HEK293 (cell line): ENCODE results near the gene KRT15.

Experiments used
- CTCF ChIA-PET: fragments of 350-600 bp; formaldehyde crosslinking; extraction: SDS; loops from one replicate; lab custom pipeline; 2021; ENCODE audit warnings: antibody characterized with exemption; lab: Yijun Ruan, JAX
- POLR2A ChIA-PET: fragments of 300-600 bp; formaldehyde crosslinking; extraction: SDS; loops from one replicate; lab custom pipeline; 2020; ENCODE audit warnings: antibody characterized with exemption, inconsistent platforms; lab: Yijun Ruan, JAX
- H3K27ac ChIP-seq: fragments of 200-500 bp; sonication (Bioruptor generic); 2 replicates; pipeline ENCODE4 v1.5.1; 2014; ENCODE audit warnings: low read depth, low read length, control low read depth, inconsistent platforms; ENCODE audit errors: extremely low read depth
- H3K36me3 ChIP-seq, 2 experiments: fragments of 200-500 bp in 1 of 2; sonication (Bioruptor generic) in 1 of 2; 1 replicate in 1 of 2; 2 replicates in 1 of 2; pipeline ENCODE4 v1.5.1; 2014 to 2017; ENCODE audit warnings: inconsistent platforms in 2 of 2, low read length in 2 of 2; ENCODE audit not compliant: control insufficient read depth in 2 of 2, insufficient read depth in 1 of 2
- H3K4me1 ChIP-seq: fragments of 200-500 bp; sonication (Bioruptor generic); 2 replicates; pipeline ENCODE4 v1.5.1; 2014; ENCODE audit warnings: mild to moderate bottlenecking, low read length, inconsistent platforms; ENCODE audit not compliant: control insufficient read depth, insufficient read depth
- H3K4me3 ChIP-seq: 2 replicates; pipeline ENCODE4 v1.5.1; 2011; ENCODE audit warnings: low read depth, mild to moderate bottlenecking, control low read depth, low read length, moderate library complexity
- H3K9me3 ChIP-seq: fragments of 200-500 bp; sonication (Bioruptor generic); 2 replicates; pipeline ENCODE4 v1.5.1; 2014; ENCODE audit warnings: low read depth, low read length, inconsistent platforms; ENCODE audit not compliant: control insufficient read depth, insufficient read depth
- BCL11B ChIP-seq: fragments of 450-650 bp; formaldehyde crosslinking; IDR thresholded peaks from 2 replicates; pipeline ENCODE4 v1.5.1; 2016; ENCODE audit warnings: low read depth, missing biosample characterization, missing genetic modification characterization
- EGR2 ChIP-seq: fragments of 450-650 bp; formaldehyde crosslinking; IDR thresholded peaks from 2 replicates; pipeline ENCODE4 v1.5.1; 2016; ENCODE audit warnings: low read depth, missing biosample characterization, missing genetic modification characterization
- GLIS2 ChIP-seq: fragments of 450-650 bp; formaldehyde crosslinking; IDR thresholded peaks from 2 replicates; pipeline ENCODE4 v1.5.1; 2016; ENCODE audit warnings: missing biosample characterization, missing genetic modification characterization
- HIC1 ChIP-seq: fragments of 450-650 bp; formaldehyde crosslinking; IDR thresholded peaks from 2 replicates; pipeline ENCODE4 v1.5.1; 2016; ENCODE audit warnings: missing biosample characterization, missing genetic modification characterization
- IKZF3 ChIP-seq: fragments of 450-650 bp; IDR thresholded peaks from 2 replicates; pipeline ENCODE4 v1.5.0; 2018; ENCODE audit warnings: missing biosample characterization, mild to moderate bottlenecking, missing genetic modification characterization, moderate library complexity
- KLF1 ChIP-seq: fragments of 450-650 bp; formaldehyde crosslinking; IDR thresholded peaks from 2 replicates; pipeline ENCODE4 v1.5.1; 2016; ENCODE audit warnings: missing biosample characterization, missing genetic modification characterization
- KLF8 ChIP-seq: fragments of 450-650 bp; formaldehyde crosslinking; IDR thresholded peaks from 2 replicates; pipeline ENCODE4 v1.5.1; 2016; ENCODE audit warnings: missing biosample characterization, missing genetic modification characterization
- KLF9 ChIP-seq: fragments of 450-650 bp; formaldehyde crosslinking; IDR thresholded peaks from 2 replicates; pipeline ENCODE4 v1.5.1; 2016; ENCODE audit warnings: missing biosample characterization, missing genetic modification characterization, low read depth
- PATZ1 ChIP-seq: fragments of 450-650 bp; formaldehyde crosslinking; IDR thresholded peaks from 2 replicates; pipeline ENCODE4 v1.5.1; 2016; ENCODE audit warnings: missing biosample characterization, missing genetic modification characterization
- SCRT1 ChIP-seq: fragments of 450-650 bp; formaldehyde crosslinking; IDR thresholded peaks from 2 replicates; pipeline ENCODE4 v1.5.1; 2016; ENCODE audit warnings: missing biosample characterization, missing genetic modification characterization, borderline replicate concordance
- SCRT2 ChIP-seq: fragments of 450-650 bp; formaldehyde crosslinking; IDR thresholded peaks from 2 replicates; pipeline ENCODE4 v1.5.1; 2016; ENCODE audit warnings: missing biosample characterization, missing genetic modification characterization
- SP3 ChIP-seq: fragments of 450-650 bp; formaldehyde crosslinking; IDR thresholded peaks from 2 replicates; pipeline ENCODE4 v1.5.1; 2016; ENCODE audit warnings: missing biosample characterization, missing genetic modification characterization
- SP7 ChIP-seq: fragments of 450-650 bp; formaldehyde crosslinking; IDR thresholded peaks from 2 replicates; pipeline ENCODE4 v1.5.1; 2016; ENCODE audit warnings: missing biosample characterization, missing genetic modification characterization
- WT1 ChIP-seq: fragments of 450-650 bp; formaldehyde crosslinking; IDR thresholded peaks from 2 replicates; pipeline ENCODE4 v1.5.1; 2016; ENCODE audit warnings: missing biosample characterization, missing genetic modification characterization
- ZBTB20 ChIP-seq: fragments of 450-650 bp; formaldehyde crosslinking; IDR thresholded peaks from 2 replicates; pipeline ENCODE4 v1.5.1; 2016; ENCODE audit warnings: missing biosample characterization, missing genetic modification characterization
- ZBTB48 ChIP-seq: fragments of 450-650 bp; formaldehyde crosslinking; IDR thresholded peaks from 2 replicates; pipeline ENCODE4 v1.5.1; 2016; ENCODE audit warnings: missing biosample characterization, missing genetic modification characterization
- ZBTB8A ChIP-seq: fragments of 450-650 bp; formaldehyde crosslinking; IDR thresholded peaks from 2 replicates; pipeline ENCODE4 v1.5.1; 2016; ENCODE audit warnings: missing biosample characterization, missing genetic modification characterization
- ZFHX2 ChIP-seq: fragments of 450-650 bp; formaldehyde crosslinking; conservative IDR thresholded peaks from 2 replicates; pipeline ENCODE4 v1.5.1; 2016; ENCODE audit warnings: missing biosample characterization, missing genetic modification characterization
- ZFP69B ChIP-seq: fragments of 450-650 bp; formaldehyde crosslinking; IDR thresholded peaks from 2 replicates; pipeline ENCODE4 v1.5.1; 2016; ENCODE audit warnings: missing biosample characterization, missing genetic modification characterization
- ZIC2 ChIP-seq: fragments of 450-650 bp; formaldehyde crosslinking; IDR thresholded peaks from 2 replicates; pipeline ENCODE4 v1.5.1; 2016; ENCODE audit warnings: missing biosample characterization, missing genetic modification characterization
- ZNF146 ChIP-seq: fragments of 450-650 bp; formaldehyde crosslinking; IDR thresholded peaks from 2 replicates; pipeline ENCODE4 v1.5.1; 2016; ENCODE audit warnings: missing biosample characterization, missing genetic modification characterization
- ZNF24 ChIP-seq: fragments of 450-650 bp; formaldehyde crosslinking; IDR thresholded peaks from 2 replicates; pipeline ENCODE4 v1.5.1; 2016; ENCODE audit warnings: missing biosample characterization, missing genetic modification characterization
- ZNF335 ChIP-seq: fragments of 450-650 bp; formaldehyde crosslinking; conservative IDR thresholded peaks from 2 replicates; pipeline ENCODE4 v1.5.1; 2016; ENCODE audit warnings: missing biosample characterization, missing genetic modification characterization
- ZNF366 ChIP-seq: fragments of 450-650 bp; formaldehyde crosslinking; conservative IDR thresholded peaks from 2 replicates; pipeline ENCODE4 v1.5.1; 2016; ENCODE audit warnings: missing biosample characterization, missing genetic modification characterization
- ZNF433 ChIP-seq: fragments of 450-650 bp; formaldehyde crosslinking; IDR thresholded peaks from 2 replicates; pipeline ENCODE4 v1.5.1; 2016; ENCODE audit warnings: missing biosample characterization, missing genetic modification characterization, low read depth
- ZNF624 ChIP-seq: fragments of 450-650 bp; formaldehyde crosslinking; IDR thresholded peaks from 2 replicates; pipeline ENCODE4 v1.5.1; 2017; ENCODE audit warnings: missing biosample characterization, missing genetic modification characterization
- ZNF660 ChIP-seq: fragments of 450-650 bp; IDR thresholded peaks from 2 replicates; pipeline ENCODE4 v1.5.1; 2018; ENCODE audit warnings: missing biosample characterization, mild to moderate bottlenecking, missing genetic modification characterization
- ZSCAN16 ChIP-seq: fragments of 450-650 bp; formaldehyde crosslinking; IDR thresholded peaks from 2 replicates; pipeline ENCODE4 v1.5.1; 2016; ENCODE audit warnings: missing biosample characterization, missing genetic modification characterization
- TF ChIP-seq, protein P1 (sequence below): fragments of 450-650 bp; formaldehyde crosslinking; IDR thresholded peaks from 2 replicates; pipeline ENCODE4 v1.5.0; 2017; ENCODE audit warnings: missing biosample characterization, missing genetic modification characterization, borderline replicate concordance
- TF ChIP-seq, protein P2 (sequence below): fragments of 450-650 bp; formaldehyde crosslinking; IDR thresholded peaks from 2 replicates; pipeline ENCODE4; 2016; ENCODE audit warnings: missing biosample characterization, missing genetic modification characterization

Gene KRT15

GRCh38 chr17:41527063-41528023 is 8.7 kb upstream of the KRT15 start:
- Histone ChIP-seq H3K4me1 (peaks cover 14% of the 10 kb centered on the region), H3K27ac (peak overlapping the region; percentile 77), H3K36me3 (peaks cover 0 to 4% of the 10 kb centered on the region in 2 experiments; a peak in 2 of 3 replicates), H3K4me3 (peak overlapping the region; percentile 51), H3K9me3 (no peaks in the 10 kb centered on the region)
- ChIA-PET POLR2A (interaction anchor here (0.8 to 2.1 kb wide), 15 partner anchors 8 to 162 kb away, joined by 3 to 11 read pairs (median 5); partner anchors contain the start of genes EIF1, KRT13 and KRT15), CTCF (interaction anchor here (0.5 to 4.8 kb wide), 7 partner anchors 12 to 164 kb away, joined by 3 to 55 read pairs (median 4); no protein-coding TSS in a partner anchor)
- TF ChIP-seq WT1 (tag by site-specific recombination) (peak; percentile 67), ZBTB48 (peak; percentile 58; the same call in 1 of the 2 replicates), ZFHX2 (peak; percentile 93), SCRT1 (tag by site-specific recombination) (peak; percentile 45; the same call in 1 of the 2 replicates), ZNF24 (tag by site-specific recombination) (0 out of 2 replicates have a peak, but pooled peaks have one; percentile 10), ZNF624 (tag by site-specific recombination) (no peak), ZNF146 (tag by site-specific recombination) (no peak), GLIS2 (peak; percentile 71), PATZ1 (peak; percentile 92; the same call in 1 of the 2 replicates), IKZF3 (peak; percentile 45), ZBTB20 (tag by site-specific recombination) (peak; percentile 98), ZIC2 (tag by site-specific recombination) (no peak), KLF9 (tag by site-specific recombination) (peak; percentile 93), ZNF660 (tag by site-specific recombination) (no peak), ZSCAN16 (tag by site-specific recombination) (peak; percentile 98), KLF8 (tag by site-specific recombination) (peak; percentile 88; the same call in 1 of the 2 replicates), SP3 (tag by site-specific recombination) (peak; percentile 96), SCRT2 (tag by site-specific recombination) (peak; percentile 92), BCL11B (tag by site-specific recombination) (peak; percentile 71), KLF1 (tag by site-specific recombination) (peak; percentile 86), EGR2 (peak; percentile 87), ZFP69B (tag by site-specific recombination) (peak; percentile 57), ZNF433 (tag by site-specific recombination) (no peak), HIC1 (tag by site-specific recombination) (peak; percentile 72), SP7 (tag by site-specific recombination) (peak; percentile 33; the same call in 1 of the 2 replicates), ZNF335 (tag by site-specific recombination) (peak; percentile 6; the same call in 1 of the 2 replicates), ZNF366 (peak; percentile 27; the same call in 1 of the 2 replicates), ZBTB8A (tag by site-specific recombination) (no peak)
- TF ChIP-seq, protein P1, sequence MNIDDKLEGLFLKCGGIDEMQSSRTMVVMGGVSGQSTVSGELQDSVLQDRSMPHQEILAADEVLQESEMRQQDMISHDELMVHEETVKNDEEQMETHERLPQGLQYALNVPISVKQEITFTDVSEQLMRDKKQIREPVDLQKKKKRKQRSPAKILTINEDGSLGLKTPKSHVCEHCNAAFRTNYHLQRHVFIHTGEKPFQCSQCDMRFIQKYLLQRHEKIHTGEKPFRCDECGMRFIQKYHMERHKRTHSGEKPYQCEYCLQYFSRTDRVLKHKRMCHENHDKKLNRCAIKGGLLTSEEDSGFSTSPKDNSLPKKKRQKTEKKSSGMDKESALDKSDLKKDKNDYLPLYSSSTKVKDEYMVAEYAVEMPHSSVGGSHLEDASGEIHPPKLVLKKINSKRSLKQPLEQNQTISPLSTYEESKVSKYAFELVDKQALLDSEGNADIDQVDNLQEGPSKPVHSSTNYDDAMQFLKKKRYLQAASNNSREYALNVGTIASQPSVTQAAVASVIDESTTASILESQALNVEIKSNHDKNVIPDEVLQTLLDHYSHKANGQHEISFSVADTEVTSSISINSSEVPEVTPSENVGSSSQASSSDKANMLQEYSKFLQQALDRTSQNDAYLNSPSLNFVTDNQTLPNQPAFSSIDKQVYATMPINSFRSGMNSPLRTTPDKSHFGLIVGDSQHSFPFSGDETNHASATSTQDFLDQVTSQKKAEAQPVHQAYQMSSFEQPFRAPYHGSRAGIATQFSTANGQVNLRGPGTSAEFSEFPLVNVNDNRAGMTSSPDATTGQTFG (tag by site-specific recombination), result 0 out of 2 replicates have a peak, but pooled peaks have one; percentile 46
- TF ChIP-seq, protein P2, sequence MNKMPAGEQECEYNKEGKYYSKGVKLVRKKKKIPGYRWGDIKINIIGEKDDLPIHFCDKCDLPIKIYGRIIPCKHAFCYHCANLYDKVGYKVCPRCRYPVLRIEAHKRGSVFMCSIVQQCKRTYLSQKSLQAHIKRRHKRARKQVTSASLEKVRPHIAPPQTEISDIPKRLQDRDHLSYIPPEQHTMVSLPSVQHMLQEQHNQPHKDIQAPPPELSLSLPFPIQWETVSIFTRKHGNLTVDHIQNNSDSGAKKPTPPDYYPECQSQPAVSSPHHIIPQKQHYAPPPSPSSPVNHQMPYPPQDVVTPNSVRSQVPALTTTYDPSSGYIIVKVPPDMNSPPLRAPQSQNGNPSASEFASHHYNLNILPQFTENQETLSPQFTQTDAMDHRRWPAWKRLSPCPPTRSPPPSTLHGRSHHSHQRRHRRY, result no peak
